Kidney tubule cell (primary cell): ENCODE data around the gene ZNF611.
"Not testable (repeated sequence)": the region's sequence is repeated elsewhere in the genome, so short reads cannot be mapped to it uniquely, and the experiment has no call there.

Source experiments
- DNase-seq: peaks from one replicate; pipeline ENCODE4 v3.0.0-alpha.2; 2018; ENCODE audit warnings: low spot score

The ZNF611 gene

GRCh38 chr19:52716522-52716921 lies 18.3 kb downstream of the ZNF611 start:
- DNase-seq: no peak

- DNase-seq: peak; percentile 42
These were observed 18.9 kb downstream of the ZNF611 start for GRCh38 chr19:52715902-52716301.

- DNase-seq: not testable (repeated sequence)
These were observed 19.5 kb downstream of the ZNF611 start for GRCh38 chr19:52715330-52715729.

GRCh38 chr19:52713051-52713450 lies 21.8 kb downstream of the ZNF611 start:
- not testable (repeated sequence) for DNase-seq

- DNase-seq: not testable (repeated sequence)
These were observed 23.2 kb downstream of the ZNF611 start for GRCh38 chr19:52711661-52712060.

- no peak for DNase-seq
These were observed 24.3 kb downstream of the ZNF611 start for GRCh38 chr19:52710538-52710937.

- not testable (repeated sequence) for DNase-seq
These were observed 29.2 kb downstream of the ZNF611 start for GRCh38 chr19:52705615-52706014.

- no peak for DNase-seq
These were observed 30.9 kb downstream of the ZNF611 start for GRCh38 chr19:52703917-52704316.

- DNase-seq: no peak
These were observed 34.2 kb downstream of the ZNF611 start for GRCh38 chr19:52700673-52701072.

- DNase-seq: not testable (repeated sequence)
These were observed 35.3 kb downstream of the ZNF611 start for GRCh38 chr19:52699555-52699954.

GRCh38 chr19:52695996-52696395 lies 38.8 kb downstream of the ZNF611 start:
- DNase-seq: no peak

- peak; percentile 76 for DNase-seq
These were observed 39.9 kb downstream of the ZNF611 start for GRCh38 chr19:52694921-52695320.

- not testable (repeated sequence) for DNase-seq
These were observed 40.6 kb downstream of the ZNF611 start for GRCh38 chr19:52694281-52694680.

- no peak for DNase-seq
These were observed 42.3 kb downstream of the ZNF611 start for GRCh38 chr19:52692431-52693008.

- no peak for DNase-seq
These were observed 43.1 kb downstream of the ZNF611 start for GRCh38 chr19:52691737-52692136.

- DNase-seq: no peak
These were observed 43.6 kb downstream of the ZNF611 start for GRCh38 chr19:52691215-52691610.

- peak; percentile 98 for DNase-seq
These were observed 44.3 kb downstream of the ZNF611 start for GRCh38 chr19:52690369-52691214.

- peak; percentile 27 for DNase-seq
These were observed 44.9 kb downstream of the ZNF611 start for GRCh38 chr19:52689843-52690368.

- DNase-seq: not testable (repeated sequence)
These were observed 45.7 kb downstream of the ZNF611 start for GRCh38 chr19:52688925-52689796.

GRCh38 chr19:52688335-52688734 lies 46.5 kb downstream of the ZNF611 start:
- no peak for DNase-seq

- DNase-seq: peak; percentile 19
These were observed 47.2 kb downstream of the ZNF611 start for GRCh38 chr19:52687684-52688083.

GRCh38 chr19:52685811-52686210 lies 49.0 kb downstream of the ZNF611 start:
- no peak for DNase-seq
